WTC11 (cell line): ENCODE data around the gene GRIFIN. TPM values are rescaled to one million over a fixed set of nuclear protein-coding genes. Genes with fewer than 3 reads are reported as not detected.
"Not testable (repeated sequence)": the region's sequence is repeated elsewhere in the genome, so short reads cannot be mapped to it uniquely, and the experiment has no call there.

ENCODE experiments used
- ATAC-seq: fragments of 200-7000 bp; cut with Tn5 transposase; 2 replicates; pipeline ENCODE4 v1.10.0; 2021; ENCODE audit warnings: mild to moderate bottlenecking, moderate library complexity
- CTCF ChIA-PET: fragments of 300-600 bp; sonication (Branson Sonifier 250); formaldehyde crosslinking; loops from one replicate; lab custom pipeline; 2021; ENCODE audit warnings: antibody characterized with exemption; lab: Charles Lee
- POLR2A ChIA-PET: fragments of 350-600 bp; sonication (Branson Sonifier 250); formaldehyde crosslinking; loops from one replicate; lab custom pipeline; 2021; ENCODE audit warnings: antibody characterized with exemption; lab: Charles Lee
- DNase-seq: peaks from one replicate; pipeline ENCODE4 v3.0.0; 2021; ENCODE audit warnings: low spot score
- H3K27ac Mint-ChIP-seq: 2 replicates; pipeline ENCODE4 v1.8.0; 2021; ENCODE audit warnings: mixed read lengths
- H3K27me3 Mint-ChIP-seq: 2 replicates; pipeline ENCODE4 v1.8.0; 2021; ENCODE audit warnings: low read depth, mild to moderate bottlenecking, moderate library complexity, mixed read lengths
- H3K36me3 Mint-ChIP-seq: 2 replicates; pipeline ENCODE4 v1.8.0; 2021; ENCODE audit warnings: mixed read lengths
- H3K4me1 Mint-ChIP-seq: 2 replicates; pipeline ENCODE4 v1.8.0; 2022; ENCODE audit warnings: mixed read lengths
- H3K4me3 Mint-ChIP-seq: 2 replicates; pipeline ENCODE4 v1.8.0; 2021; ENCODE audit warnings: mild to moderate bottlenecking, moderate library complexity, mixed read lengths
- H3K9me3 Mint-ChIP-seq: 2 replicates; pipeline ENCODE4 v1.8.0; 2021; ENCODE audit warnings: mixed read lengths
- CTCF ChIP-seq: fragments of 200-600 bp; IDR thresholded peaks from 2 replicates; pipeline ENCODE4 v1.8.0; 2022; ENCODE audit warnings: antibody characterized with exemption
- ETV6 ChIP-seq: sonication (generic); formaldehyde crosslinking; IDR thresholded peaks from 2 replicates; pipeline ENCODE4 v1.8.1; 2022; ENCODE audit warnings: mild to moderate bottlenecking, missing genetic modification reagents
- MYBL2 ChIP-seq: sonication (generic); formaldehyde crosslinking; IDR thresholded peaks from 2 replicates; pipeline ENCODE4 v1.8.1; 2023; ENCODE audit warnings: mild to moderate bottlenecking, moderate library complexity, missing genetic modification reagents
- ZNF121 ChIP-seq: sonication (generic); formaldehyde crosslinking; IDR thresholded peaks from 2 replicates; pipeline ENCODE4 v1.8.0; 2023; ENCODE audit warnings: missing genetic modification reagents
- ZNF219 ChIP-seq: sonication (generic); formaldehyde crosslinking; IDR thresholded peaks from 2 replicates; pipeline ENCODE4 v1.8.0; 2023; ENCODE audit warnings: missing genetic modification reagents, mild to moderate bottlenecking, borderline replicate concordance
- ZNF281 ChIP-seq: sonication (generic); formaldehyde crosslinking; IDR thresholded peaks from 2 replicates; pipeline ENCODE4 v1.8.0; 2023; ENCODE audit warnings: mild to moderate bottlenecking, missing genetic modification reagents
- ZNF671 ChIP-seq: fragments of 250-450 bp; sonication (Bioruptor Pico); IDR thresholded peaks from 2 replicates; pipeline ENCODE4 v1.8.0; 2021; ENCODE audit warnings: mild to moderate bottlenecking
- total RNA-seq: library from RNA; stranded (reverse); gene quantifications from 3 replicates; pipeline ENCODE4 v1.2.3, GENCODE V29; 2021

The GRIFIN gene
- total RNA-seq, 1 experiment from 2014 or later, result not detected

- H3K27me3 Mint-ChIP-seq, result no peaks in the 10 kb centered on the region
- no peaks in the 10 kb centered on the region for H3K36me3 Mint-ChIP-seq
- CTCF ChIA-PET, result interaction anchor here (1.4 to 5.3 kb wide), 3 partner anchors 8 to 221 kb away, joined by 3 to 56 read pairs (median 17); no protein-coding TSS in a partner anchor
- ATAC-seq (no peak; the same call in 1 of the 2 replicates), DNase-seq (no peak)
- TF ChIP-seq ZNF671 (CRISPR knock-in tag) (no peak), CTCF (no peak), ZNF219 (no peak)
- POLR2A ChIA-PET, result interaction anchor here (0.9 kb wide), 1 partner anchor 9 kb away, joined by 3 read pairs; no protein-coding TSS in a partner anchor
- no peak overlapping the region for H3K4me3 Mint-ChIP-seq
- H3K4me1 Mint-ChIP-seq, result no peaks in the 10 kb centered on the region
- peak overlapping the region; percentile 12; the same call in 1 of the 2 replicates for H3K27ac Mint-ChIP-seq
- peaks cover 9% of the 10 kb centered on the region for H3K9me3 Mint-ChIP-seq
Observed at GRCh38 chr7:2459674-2460073, 16.5 kb downstream of the GRIFIN start.

- CTCF ChIA-PET, result interaction anchor here (1.2 to 7.2 kb wide), 4 partner anchors 15 to 256 kb away, joined by 6 to 288 read pairs (median 26); no protein-coding TSS in a partner anchor
- H3K27me3 Mint-ChIP-seq, POLR2A ChIA-PET, H3K9me3 Mint-ChIP-seq, H3K4me3 Mint-ChIP-seq, H3K27ac Mint-ChIP-seq, H3K4me1 Mint-ChIP-seq, DNase-seq, ATAC-seq, H3K36me3 Mint-ChIP-seq: not testable (repeated sequence)
- 0 out of 2 replicates have a peak, but pooled peaks have one; percentile 57 for TF ChIP-seq ZNF121 (CRISPR knock-in tag)
Observed at GRCh38 chr7:2453849-2454248, 22.3 kb downstream of the GRIFIN start.

- Mint-ChIP-seq H3K27ac (no peak overlapping the region), H3K27me3 (no peaks in the 10 kb centered on the region), H3K4me3 (no peak overlapping the region), H3K36me3 (no peaks in the 10 kb centered on the region), H3K9me3 (no peaks in the 10 kb centered on the region), H3K4me1 (peaks cover 4% of the 10 kb centered on the region)
- ChIA-PET CTCF (interaction anchor here (1.0 to 7.2 kb wide), 30 partner anchors 8 to 266 kb away, joined by 3 to 288 read pairs (median 11); partner anchors contain the start of gene AMZ1), POLR2A (interaction anchor here (1.6 kb wide), 1 partner anchor 16 kb away, joined by 8 read pairs; no protein-coding TSS in a partner anchor)
- TF ChIP-seq ETV6 (CRISPR knock-in tag) (no peak), ZNF121 (CRISPR knock-in tag) (peak; percentile 93)
- DNase-seq (no peak), ATAC-seq (no peak)
Observed at GRCh38 chr7:2452643-2453270, 23.4 kb downstream of the GRIFIN start.

- POLR2A ChIA-PET, result interaction anchor here (0.6 to 1.6 kb wide), 3 partner anchors 17 to 309 kb away, joined by 3 to 14 read pairs (median 8); no protein-coding TSS in a partner anchor
Observed at GRCh38 chr7:2452074-2452507, 24.1 kb downstream of the GRIFIN start.

More at GRCh38 chr7:2452074-2452507, 24.1 kb downstream of the GRIFIN start:
- Mint-ChIP-seq H3K27ac (peak overlapping the region; percentile 70; the same call in 1 of the 2 replicates), H3K27me3 (no peaks in the 10 kb centered on the region), H3K36me3 (no peaks in the 10 kb centered on the region), H3K4me1 (peaks cover 4% of the 10 kb centered on the region), H3K9me3 (no peaks in the 10 kb centered on the region), H3K4me3 (no peak overlapping the region)
- DNase-seq (no peak), ATAC-seq (peak; percentile 26; the same call in 1 of the 2 replicates)
- CTCF ChIA-PET, result interaction anchor here (0.6 to 7.2 kb wide), 42 partner anchors 9 to 353 kb away, joined by 3 to 288 read pairs (median 8); partner anchors contain the start of genes AMZ1 and IQCE
- TF ChIP-seq MYBL2 (CRISPR knock-in tag) (no peak), ZNF281 (CRISPR knock-in tag) (0 out of 2 replicates have a peak, but pooled peaks have one; percentile 20)
